K562 (cell line): Measurements from ENCODE around the gene GRM3. TPM values are rescaled to one million over a fixed set of nuclear protein-coding genes. Genes with fewer than 3 reads are reported as not detected.

Experiments used
- ATAC-seq: fragments of 200-7000 bp; cut with Tn5 transposase; 3 replicates; pipeline ENCODE4 v1.9.1; 2020; ENCODE audit warnings: moderate library complexity
- BruUV-seq: library from RNA; stranded (reverse); fragments of 400-500 nt; replicated peaks from 2 replicates; lab custom pipeline; 2021; lab: Mats Ljungman, UMichigan
- CTCF ChIA-PET: fragments of 300-600 bp; formaldehyde crosslinking; extraction: SDS; loops from one replicate; lab custom pipeline; 2021; ENCODE audit warnings: low intra/inter-chr PET ratio; lab: Yijun Ruan, JAX
- POLR2A ChIA-PET: fragments of 300-600, 350-650 bp; sonication (Branson Sonifier 250); formaldehyde crosslinking; extraction: SDS; loops from one replicate; lab custom pipeline; 2021; ENCODE audit warnings: antibody characterized with exemption, inconsistent platforms; lab: Yijun Ruan, JAX
- DNase-seq, 4 experiments: peaks; one replicate each; pipeline versions ENCODE4 v3.0.0 to v3.0.0-alpha.2; 2011 to 2018; ENCODE audit warnings: low spot score in 3 of 4, mixed read lengths in 3 of 4; ENCODE audit errors: extremely low read depth in 1 of 4
- FAIRE-seq: peaks from 2 replicates; lab custom pipeline; 2011; peaks lifted over from hg19 to GRCh38; lab: Jason Lieb, UNC
- H2AFZ ChIP-seq: 2 replicates; pipeline ENCODE4 v1.6.0; 2011; ENCODE audit warnings: low read depth, low read length, control low read depth, inconsistent platforms
- H3K27ac ChIP-seq: fragments of 200-600 bp; 3 replicates; pipeline ENCODE4 v1.8.0; 2011; ENCODE audit warnings: low read depth, mild to moderate bottlenecking, control low read depth, inconsistent platforms, low read length, moderate library complexity, mixed read lengths; ENCODE audit errors: extremely low read depth
- H3K27me3 ChIP-seq, 2 experiments: fragments of 300-600 bp in 1 of 2; 2 replicates in 1 of 2; 3 replicates in 1 of 2; pipeline versions ENCODE4 v1.6.0 to v1.8.0; 2011; ENCODE audit warnings: inconsistent platforms in 2 of 2, low read length in 2 of 2, mild to moderate bottlenecking in 1 of 2, mixed read lengths in 1 of 2, moderate library complexity in 1 of 2; ENCODE audit not compliant: control insufficient read depth in 2 of 2, insufficient read depth in 2 of 2
- H3K36me3 ChIP-seq: fragments of 300-600 bp; 3 replicates; pipeline ENCODE4 v1.8.0; 2011; ENCODE audit warnings: mild to moderate bottlenecking, low read length, inconsistent platforms; ENCODE audit not compliant: control insufficient read depth, insufficient read depth
- H3K4me1 ChIP-seq, 2 experiments: fragments of 200-600 bp in 1 of 2; replicated peaks in 1 of 2; 2 replicates in 1 of 2; 3 replicates in 1 of 2; pipeline versions ENCODE4 v1.5.1 to v1.8.0; 2011; ENCODE audit warnings: inconsistent platforms in 2 of 2, low read length in 2 of 2, mild to moderate bottlenecking in 1 of 2, mixed read lengths in 1 of 2, moderate library complexity in 1 of 2; ENCODE audit not compliant: control insufficient read depth in 2 of 2, insufficient read depth in 2 of 2
- H3K4me2 ChIP-seq: 2 replicates; pipeline ENCODE4 v1.6.1; 2011; ENCODE audit warnings: low read length, control low read depth, inconsistent platforms, mixed read lengths; ENCODE audit not compliant: insufficient read depth
- H3K4me3 ChIP-seq: fragments of 200-600 bp; sonication (generic), shearing (Covaris generic); 2 replicates; pipeline ENCODE4 v1.5.1; 2016; ENCODE audit warnings: control low read depth, inconsistent platforms
- H3K79me2 ChIP-seq: fragments of 200-600 bp; 3 replicates; pipeline ENCODE4 v1.8.0; 2011; ENCODE audit warnings: low read length, inconsistent platforms; ENCODE audit not compliant: control insufficient read depth, insufficient read depth
- H3K9ac ChIP-seq, 2 experiments: 2 replicates each; pipeline versions ENCODE4 v1.6.0 to v1.6.1; 2011; ENCODE audit warnings: low read depth in 2 of 2, low read length in 2 of 2, control low read depth in 1 of 2, inconsistent platforms in 1 of 2, mild to moderate bottlenecking in 1 of 2, mixed read lengths in 1 of 2; ENCODE audit not compliant: insufficient read depth in 1 of 2
- H3K9me1 ChIP-seq: one replicate; pipeline ENCODE4 v1.6.0; 2011; ENCODE audit warnings: inconsistent platforms, mild to moderate bottlenecking, low read length, moderate library complexity; ENCODE audit not compliant: control insufficient read depth, insufficient read depth
- H3K9me3 ChIP-seq: replicated peaks from 2 replicates; pipeline ENCODE4 v1.5.1; 2011; ENCODE audit warnings: low read depth, low read length, inconsistent platforms; ENCODE audit not compliant: control insufficient read depth, insufficient read depth
- H4K20me1 ChIP-seq: replicated peaks from 2 replicates; pipeline ENCODE4 v1.6.1; 2011; ENCODE audit warnings: low read length, inconsistent platforms, mixed read lengths; ENCODE audit not compliant: control insufficient read depth, insufficient read depth
- FIP1L1 ChIP-seq: fragments of 200-400 bp; formaldehyde crosslinking; IDR thresholded peaks from 2 replicates; pipeline ENCODE4 v1.6.1; 2018; ENCODE audit warnings: mild to moderate bottlenecking, low read depth, low read length; ENCODE audit not compliant: poor library complexity, severe bottlenecking
- GTF2F1 ChIP-seq: IDR thresholded peaks from 2 replicates; pipeline ENCODE4 v1.6.1; 2011; ENCODE audit warnings: low read depth, low read length, improper control_type of control experiment
- KDM1A ChIP-seq, 2 experiments: fragments of 450-650 bp; IDR thresholded peaks; 2 replicates each; pipeline ENCODE4 v1.6.1; 2016; ENCODE audit warnings: mild to moderate bottlenecking in 2 of 2
- MCM5 ChIP-seq: fragments of 450-650 bp; IDR thresholded peaks from 2 replicates; pipeline ENCODE4 v1.6.1; 2016; ENCODE audit warnings: low read depth
- NFXL1 ChIP-seq: fragments of 450-650 bp; formaldehyde crosslinking; IDR thresholded peaks from 2 replicates; pipeline ENCODE4 v1.4.0; 2021; ENCODE audit warnings: mild to moderate bottlenecking
- PRMT5 ChIP-seq: sonication (generic); formaldehyde crosslinking; IDR thresholded peaks from 2 replicates; pipeline ENCODE4 v1.5.0; 2020; ENCODE audit warnings: missing genetic modification reagents
- WGBS: fragments of 100-300 bp; shearing (Covaris generic); methylation state at CpG from one replicate; pipeline ENCODE4 v1.1.6; 2016; ENCODE audit warnings: low coverage, mixed read lengths; ENCODE audit not compliant: insufficient coverage; ENCODE audit errors: missing lambda C conversion rate; 5-methylcytosine and 5-hydroxymethylcytosine counted together
- in situ Hi-C: fragments of 300-500 bp; cut with MboI; formaldehyde crosslinking; loops from 4 replicates; pipeline ENCODE4 v1.15.0; 2018; ENCODE audit warnings: inconsistent platforms, mixed read lengths
- intact Hi-C: fragments of 100-400 bp; cut with micrococcal nuclease; formaldehyde crosslinking; loops from 2 replicates; pipeline ENCODE4 v1.14.2; 2022
- polyA plus RNA-seq, 8 experiments: library from polyadenylated mRNA; depleted of rRNA in 4 of 8; stranded (reverse) in 5 of 8; unstranded in 3 of 8; fragments of >200 nt; fragmentation: Nextera tagmentation in 2 of 8; fragmentation: Illumina TruSeq in 1 of 8; extraction: Ambion mirVana in 2 of 8; extraction: Trizol in 1 of 8; gene quantifications; 2 replicates each; pipeline versions ENCODE4 v1.2.1 to v1.2.3, GENCODE V29; 2011 to 2014; ENCODE audit warnings: inconsistent platforms in 1 of 8, missing spikeins in 1 of 8
- total RNA-seq, 7 experiments: library from RNA; depleted of rRNA in 6 of 7; stranded (reverse); fragments of >200 nt in 6 of 7; fragmentation: Illumina TruSeq in 2 of 7; extraction: Trizol in 2 of 7; gene quantifications; 2 replicates each; pipeline versions ENCODE4 v1.2.1 to v1.2.3, GENCODE V29; 2011 to 2021; ENCODE audit warnings: low replicate concordance in 1 of 7
- TF ChIP-seq, protein P1 (sequence below), 3 experiments: IDR thresholded peaks in 2 of 3; conservative IDR thresholded peaks in 1 of 3; 2 replicates each; pipeline ENCODE4 v1.5.1; 2011 to 2012; ENCODE audit warnings: low read length in 3 of 3, mild to moderate bottlenecking in 3 of 3, control low read depth in 2 of 3, improper control_type of control experiment in 1 of 3, inconsistent platforms in 1 of 3, low read depth in 1 of 3, mixed read lengths in 1 of 3, moderate library complexity in 1 of 3; ENCODE audit not compliant: insufficient read depth in 2 of 3

GRM3 gene
- total and polyA plus RNA-seq, 9 of the 15 experiments (the other 6 are each of a cell fraction or from before 2014, with no cell fraction given) = 0.03 to 0.08 (median 0.03) TPM; not detected in 6

DNA sequence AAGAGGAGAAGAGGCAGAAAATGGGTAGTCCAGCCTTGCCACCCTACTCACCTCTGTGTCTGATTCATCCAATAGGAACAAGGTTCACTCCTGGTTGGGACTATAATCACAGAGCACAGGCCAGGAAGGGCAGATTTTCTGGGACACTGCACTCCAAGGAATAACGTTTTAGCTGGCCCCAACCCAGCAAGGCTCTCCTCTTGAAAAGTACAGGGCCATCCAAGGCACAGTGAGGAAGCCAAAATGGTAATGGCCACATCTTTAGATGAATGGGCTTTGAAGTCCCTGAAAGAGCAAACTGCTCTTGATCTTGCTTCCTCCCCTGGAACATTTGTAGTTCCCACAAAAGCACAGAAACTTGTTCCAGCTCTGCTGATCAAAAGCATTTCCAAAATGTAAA lies 149.4 kb downstream of the GRM3 start:
- intact Hi-C loops (no loop called here), in situ Hi-C loops (no loop called here)
- no peak overlapping the region for H2AFZ ChIP-seq
- no peak overlapping the region for H3K4me3 ChIP-seq
- BruUV-seq = no TSS peak
- H3K36me3 ChIP-seq = no peaks in the 10 kb centered on the region
- TF ChIP-seq PRMT5 (CRISPR knock-in tag) = no peak
- H3K9ac ChIP-seq = no peak overlapping the region; a peak in 1 of 4 replicates
- H3K4me1 ChIP-seq = no peaks in the 10 kb centered on the region
- DNase-seq (no peak), ATAC-seq (no peak), FAIRE-seq (no peak)
- ChIA-PET CTCF (no interaction called here), POLR2A (no interaction called here)
- no peaks in the 10 kb centered on the region for H3K9me1 ChIP-seq
- no peaks in the 10 kb centered on the region for H3K9me3 ChIP-seq
- H3K27ac ChIP-seq = no peak overlapping the region
- 0% methylated on average over 1 of the region's 1 CpG for WGBS
- H4K20me1 ChIP-seq = no peaks in the 10 kb centered on the region
- no peak overlapping the region for H3K4me2 ChIP-seq
- no peaks in the 10 kb centered on the region for H3K27me3 ChIP-seq
- no peaks in the 10 kb centered on the region for H3K79me2 ChIP-seq

DNA sequence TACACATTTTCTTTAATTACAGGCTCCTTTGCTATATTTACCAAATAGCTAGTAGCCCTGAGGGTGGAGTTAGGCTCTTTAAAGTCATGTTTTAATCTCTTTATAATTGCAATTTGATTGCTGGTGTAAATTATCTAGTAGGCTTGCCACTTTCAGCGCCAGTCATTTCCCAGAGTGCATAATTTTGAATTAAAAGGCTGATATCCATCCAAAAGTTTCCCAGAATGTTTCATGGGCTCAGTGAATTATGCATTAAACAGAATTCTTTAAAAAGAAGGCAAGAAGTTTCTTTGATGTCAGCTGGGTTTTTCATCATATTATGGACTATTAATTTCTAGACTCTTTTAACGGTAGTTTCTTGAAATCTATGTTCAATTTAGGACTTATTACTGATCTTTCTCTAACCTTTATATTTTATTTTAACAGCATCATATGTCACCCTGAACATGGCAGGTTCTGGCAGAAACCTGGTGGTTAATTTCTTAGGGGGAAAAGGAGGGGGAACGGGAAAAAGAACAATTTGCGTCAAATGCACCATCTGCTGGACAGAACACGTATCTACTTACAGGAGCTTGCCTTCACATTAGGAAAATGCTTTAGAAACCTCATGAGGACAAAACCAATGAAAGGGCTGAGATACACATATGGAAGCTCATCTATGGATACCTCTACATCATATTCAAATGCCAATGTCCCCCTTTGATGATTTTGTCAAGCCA lies 171.1 kb downstream of the GRM3 start:
- Histone ChIP-seq H3K9me3 (no peaks in the 10 kb centered on the region), H3K36me3 (no peaks in the 10 kb centered on the region), H4K20me1 (no peaks in the 10 kb centered on the region), H3K9me1 (no peaks in the 10 kb centered on the region), H3K9ac (no peak overlapping the region), H3K4me1 (no peaks in the 10 kb centered on the region), H2AFZ (no peak overlapping the region), H3K4me2 (no peak overlapping the region), H3K27ac (no peak overlapping the region), H3K79me2 (no peaks in the 10 kb centered on the region), H3K27me3 (no peaks in the 10 kb centered on the region), H3K4me3 (no peak overlapping the region)
- ATAC-seq (peak; percentile 79), DNase-seq (peak; percentile 27 to 38 (median 34)), FAIRE-seq (peak; percentile 89)
- POLR2A ChIA-PET = interaction anchor here (0.6 to 1.0 kb wide), 2 partner anchors 14 to 49 kb away, joined by 3 to 4 read pairs; no protein-coding TSS in a partner anchor
- in situ Hi-C loops = no loop called here
- no TSS peak for BruUV-seq
- 0% methylated on average over 5 of the region's 5 CpGs for WGBS
- CTCF ChIA-PET = interaction anchor here (1.0 kb wide), 1 partner anchor 923 kb away, joined by 4 read pairs; no protein-coding TSS in a partner anchor
- intact Hi-C loops = loop anchor here (1.0 to 10.0 kb wide), 3 partner anchors 220 to 1780 kb away; no protein-coding TSS in a partner anchor
- TF ChIP-seq MCM5 = no peak
- no peak for TF ChIP-seq KDM1A (IDR thresholded peaks at IDR 0.05)
- TF ChIP-seq NFXL1 (CRISPR knock-in tag) = no peak
- no peak for TF ChIP-seq FIP1L1
- TF ChIP-seq, protein P1, sequence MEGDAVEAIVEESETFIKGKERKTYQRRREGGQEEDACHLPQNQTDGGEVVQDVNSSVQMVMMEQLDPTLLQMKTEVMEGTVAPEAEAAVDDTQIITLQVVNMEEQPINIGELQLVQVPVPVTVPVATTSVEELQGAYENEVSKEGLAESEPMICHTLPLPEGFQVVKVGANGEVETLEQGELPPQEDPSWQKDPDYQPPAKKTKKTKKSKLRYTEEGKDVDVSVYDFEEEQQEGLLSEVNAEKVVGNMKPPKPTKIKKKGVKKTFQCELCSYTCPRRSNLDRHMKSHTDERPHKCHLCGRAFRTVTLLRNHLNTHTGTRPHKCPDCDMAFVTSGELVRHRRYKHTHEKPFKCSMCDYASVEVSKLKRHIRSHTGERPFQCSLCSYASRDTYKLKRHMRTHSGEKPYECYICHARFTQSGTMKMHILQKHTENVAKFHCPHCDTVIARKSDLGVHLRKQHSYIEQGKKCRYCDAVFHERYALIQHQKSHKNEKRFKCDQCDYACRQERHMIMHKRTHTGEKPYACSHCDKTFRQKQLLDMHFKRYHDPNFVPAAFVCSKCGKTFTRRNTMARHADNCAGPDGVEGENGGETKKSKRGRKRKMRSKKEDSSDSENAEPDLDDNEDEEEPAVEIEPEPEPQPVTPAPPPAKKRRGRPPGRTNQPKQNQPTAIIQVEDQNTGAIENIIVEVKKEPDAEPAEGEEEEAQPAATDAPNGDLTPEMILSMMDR (IDR thresholded peaks at IDR 0.05 in 2 of 3, conservative IDR thresholded peaks at IDR 0.05 in 1 of 3; ENCODE audit: insufficient read depth in 2 of 3, low read depth in 1 of 3, low read length in 3 of 3) = peak; percentile 56 to 60 (median 58); a peak in 5 of 6 replicates
- no peak for TF ChIP-seq GTF2F1
